Activated CD8-positive, alpha-beta T cell treated with anti-CD3 and anti-CD28 coated beads, Interleukin-2, amount 10 ng/mL, durations not matched to agents 7 days and 5 days (primary cell): ENCODE data around the gene HOXC4. TPM values are rescaled to one million over a fixed set of nuclear protein-coding genes. Genes with fewer than 3 reads are reported as not detected.
"Not testable (repeated sequence)": the region's sequence is repeated elsewhere in the genome, so short reads cannot be mapped to it uniquely, and the experiment has no call there.

ENCODE experiments used
- ATAC-seq: fragments of 150-1000 bp; cut with Tn5 transposase; one replicate; pipeline ENCODE4 v1.10.0; 2021; ENCODE audit warnings: moderate library complexity
- CTCF ChIA-PET: fragments of 350-600 bp; sonication (Branson Sonifier 250); formaldehyde crosslinking; loops from one replicate; lab custom pipeline; 2021; ENCODE audit warnings: antibody characterized with exemption; lab: Charles Lee
- POLR2A ChIA-PET: fragments of 350-600 bp; sonication (Branson Sonifier 250); formaldehyde crosslinking; loops from one replicate; lab custom pipeline; 2021; ENCODE audit warnings: antibody characterized with exemption; lab: Charles Lee
- DNase-seq: peaks from one replicate; pipeline ENCODE4 v3.0.0-alpha.2; 2020
- H3K27ac Mint-ChIP-seq: one replicate; pipeline ENCODE4 v1.8.0; 2021; ENCODE audit warnings: mild to moderate bottlenecking, mixed read lengths
- H3K27me3 Mint-ChIP-seq: one replicate; pipeline ENCODE4 v1.8.0; 2021; ENCODE audit warnings: low read depth, mixed read lengths
- H3K36me3 Mint-ChIP-seq: one replicate; pipeline ENCODE4 v1.8.0; 2021; ENCODE audit warnings: low read depth, mixed read lengths
- H3K4me1 Mint-ChIP-seq: one replicate; pipeline ENCODE4 v1.8.0; 2021; ENCODE audit warnings: low read depth, mixed read lengths
- H3K4me3 Mint-ChIP-seq: one replicate; pipeline ENCODE4 v1.8.0; 2021; ENCODE audit warnings: mild to moderate bottlenecking, mixed read lengths
- H3K9me3 Mint-ChIP-seq: one replicate; pipeline ENCODE4 v1.8.0; 2022; ENCODE audit warnings: mixed read lengths; ENCODE audit not compliant: insufficient read depth
- total RNA-seq, 2 experiments: library from RNA; stranded (reverse); gene quantifications; one replicate each; pipeline ENCODE4 v1.2.3, GENCODE V29; 2021

The HOXC4 gene
- total RNA-seq, 2 experiments from 2014 or later: 1.1 to 1.3 TPM

GRCh38 chr12:54068418-54069070 is 14.9 kb downstream of the HOXC4 start:
- no peak for DNase-seq
- no peak overlapping the region for H3K27ac Mint-ChIP-seq
- H3K9me3 Mint-ChIP-seq: no peaks in the 10 kb centered on the region
- H3K4me3 Mint-ChIP-seq: no peak overlapping the region
- ATAC-seq: no peak
- peaks cover 53% of the 10 kb centered on the region for H3K27me3 Mint-ChIP-seq
- ChIA-PET POLR2A (interaction anchor here (1.2 kb wide), 1 partner anchor 27 kb away, joined by 3 read pairs; no protein-coding TSS in a partner anchor), CTCF (no interaction called here)
- H3K4me1 Mint-ChIP-seq: no peaks in the 10 kb centered on the region
- no peaks in the 10 kb centered on the region for H3K36me3 Mint-ChIP-seq

GRCh38 chr12:54071942-54072341 is 18.3 kb downstream of the HOXC4 start:
- H3K27me3 Mint-ChIP-seq: peaks cover 34% of the 10 kb centered on the region
- H3K36me3 Mint-ChIP-seq: no peaks in the 10 kb centered on the region
- no peak overlapping the region for H3K4me3 Mint-ChIP-seq
- H3K9me3 Mint-ChIP-seq: no peaks in the 10 kb centered on the region
- H3K27ac Mint-ChIP-seq: no peak overlapping the region
- DNase-seq (no peak), ATAC-seq (no peak)
- ChIA-PET POLR2A (no interaction called here), CTCF (interaction anchor here (2.2 kb wide), 1 partner anchor 39 kb away, joined by 7 read pairs; the partner anchor contains the start of gene HOXC5)
- no peaks in the 10 kb centered on the region for H3K4me1 Mint-ChIP-seq

GRCh38 chr12:54074308-54074707 is 20.7 kb downstream of the HOXC4 start:
- H3K9me3 Mint-ChIP-seq: no peaks in the 10 kb centered on the region
- H3K27ac Mint-ChIP-seq: no peak overlapping the region
- H3K36me3 Mint-ChIP-seq: no peaks in the 10 kb centered on the region
- no peaks in the 10 kb centered on the region for H3K4me1 Mint-ChIP-seq
- peaks cover 22% of the 10 kb centered on the region for H3K27me3 Mint-ChIP-seq
- no peak overlapping the region for H3K4me3 Mint-ChIP-seq
- ChIA-PET CTCF (no interaction called here), POLR2A (no interaction called here)
- ATAC-seq (no peak), DNase-seq (no peak)

- Mint-ChIP-seq H3K36me3 (no peaks in the 10 kb centered on the region), H3K27me3 (peaks cover 16% of the 10 kb centered on the region), H3K9me3 (no peaks in the 10 kb centered on the region), H3K27ac (no peak overlapping the region), H3K4me3 (no peak overlapping the region), H3K4me1 (peaks cover 2% of the 10 kb centered on the region)
- ATAC-seq: no peak
- no peak for DNase-seq
- ChIA-PET POLR2A (no interaction called here), CTCF (interaction anchor here (0.6 to 1.2 kb wide), 3 partner anchors 16 to 115 kb away, joined by 3 read pairs; no protein-coding TSS in a partner anchor)
Measured at GRCh38 chr12:54075409-54075808, 21.8 kb downstream of the HOXC4 start.

GRCh38 chr12:54075974-54076373 is 22.3 kb downstream of the HOXC4 start:
- Mint-ChIP-seq H3K4me1 (peaks cover 7% of the 10 kb centered on the region), H3K27ac (no peak overlapping the region), H3K9me3 (no peaks in the 10 kb centered on the region), H3K4me3 (no peak overlapping the region), H3K36me3 (no peaks in the 10 kb centered on the region), H3K27me3 (peaks cover 13% of the 10 kb centered on the region)
- DNase-seq (no peak), ATAC-seq (no peak)
- ChIA-PET POLR2A (no interaction called here), CTCF (interaction anchor here (0.6 to 1.2 kb wide), 2 partner anchors 17 to 44 kb away, joined by 3 read pairs; no protein-coding TSS in a partner anchor)

GRCh38 chr12:54077843-54078242 is 24.2 kb downstream of the HOXC4 start:
- H3K27me3 Mint-ChIP-seq, CTCF ChIA-PET, H3K27ac Mint-ChIP-seq, POLR2A ChIA-PET, ATAC-seq, DNase-seq, H3K36me3 Mint-ChIP-seq, H3K4me3 Mint-ChIP-seq, H3K9me3 Mint-ChIP-seq: not testable (repeated sequence)
- H3K4me1 Mint-ChIP-seq: peaks cover 20% of the 10 kb centered on the region

- DNase-seq, ATAC-seq: not testable (repeated sequence)
Measured at GRCh38 chr12:54079115-54079514, 25.5 kb downstream of the HOXC4 start.

GRCh38 chr12:54080008-54080924 is 26.6 kb downstream of the HOXC4 start:
- Mint-ChIP-seq H3K4me1 (peaks cover 29% of the 10 kb centered on the region), H3K4me3 (peak overlapping the region; percentile 9), H3K27ac (peak overlapping the region; percentile 90)
- H3K9me3 Mint-ChIP-seq, POLR2A ChIA-PET, H3K36me3 Mint-ChIP-seq, CTCF ChIA-PET, H3K27me3 Mint-ChIP-seq, DNase-seq, ATAC-seq: not testable (repeated sequence)

More at GRCh38 chr12:54079115-54079514, 25.5 kb downstream of the HOXC4 start:
- peaks cover 29% of the 10 kb centered on the region for H3K4me1 Mint-ChIP-seq
- H3K9me3 Mint-ChIP-seq, POLR2A ChIA-PET, H3K4me3 Mint-ChIP-seq, H3K36me3 Mint-ChIP-seq, CTCF ChIA-PET, H3K27me3 Mint-ChIP-seq: not testable (repeated sequence)
- H3K27ac Mint-ChIP-seq: peak overlapping the region; percentile 23

GRCh38 chr12:54081053-54081514 is 27.4 kb downstream of the HOXC4 start:
- H3K27me3 Mint-ChIP-seq, H3K9me3 Mint-ChIP-seq, CTCF ChIA-PET, ATAC-seq, H3K36me3 Mint-ChIP-seq: not testable (repeated sequence)
- peak overlapping the region; percentile 85 for H3K4me3 Mint-ChIP-seq
- POLR2A ChIA-PET: interaction anchor here (1.3 kb wide), 1 partner anchor 27 kb away, joined by 3 read pairs; the partner anchor contains the start of gene HOXC4
- DNase-seq: peak; percentile 46
- peaks cover 29% of the 10 kb centered on the region for H3K4me1 Mint-ChIP-seq
- H3K27ac Mint-ChIP-seq: peak overlapping the region; percentile 90

GRCh38 chr12:54081581-54082396 is 28.2 kb downstream of the HOXC4 start:
- H3K4me1 Mint-ChIP-seq: peaks cover 29% of the 10 kb centered on the region
- ChIA-PET POLR2A (interaction anchor here (0.7 to 1.3 kb wide), 2 partner anchors 28 to 57 kb away, joined by 3 read pairs; partner anchors contain the start of gene HOXC4), CTCF (interaction anchor here (0.8 to 1.1 kb wide), 2 partner anchors 21 to 126 kb away, joined by 3 to 4 read pairs; no protein-coding TSS in a partner anchor)
- ATAC-seq, H3K9me3 Mint-ChIP-seq, H3K27me3 Mint-ChIP-seq, H3K36me3 Mint-ChIP-seq: not testable (repeated sequence)
- peak overlapping the region; percentile 90 for H3K27ac Mint-ChIP-seq
- DNase-seq: peak; percentile 48
- H3K4me3 Mint-ChIP-seq: peak overlapping the region; percentile 85

GRCh38 chr12:54082397-54082892 is 28.8 kb downstream of the HOXC4 start:
- ChIA-PET CTCF (interaction anchor here (0.8 to 1.1 kb wide), 2 partner anchors 21 to 125 kb away, joined by 3 to 4 read pairs; no protein-coding TSS in a partner anchor), POLR2A (interaction anchor here (0.7 to 1.3 kb wide), 2 partner anchors 29 to 56 kb away, joined by 3 read pairs; partner anchors contain the start of gene HOXC4)
- Mint-ChIP-seq H3K4me3 (peak overlapping the region; percentile 85), H3K27me3 (peaks cover 7% of the 10 kb centered on the region), H3K27ac (peak overlapping the region; percentile 90), H3K36me3 (no peaks in the 10 kb centered on the region), H3K4me1 (peaks cover 29% of the 10 kb centered on the region), H3K9me3 (no peaks in the 10 kb centered on the region)
- DNase-seq (peak; percentile 66), ATAC-seq (peak; percentile 44)
